HG03103 (cell line): Measurements from ENCODE around the gene DNMT1.

Experiments used
- ATAC-seq: cut with Tn5 transposase; IDR thresholded peaks from one replicate; pipeline ENCODE4 v1.9.1; 2021; ENCODE audit warnings: low read depth; ENCODE audit not compliant: unreplicated experiment

Gene DNMT1

GRCh38 chr19:10143681-10144080 is 51.1 kb downstream of the DNMT1 start:
- ATAC-seq, result no peak

GRCh38 chr19:10142701-10143375 is 51.9 kb downstream of the DNMT1 start:
- ATAC-seq, result no peak

- no peak for ATAC-seq
Observed at GRCh38 chr19:10141973-10142372, 52.8 kb downstream of the DNMT1 start.

- no peak for ATAC-seq
Observed at GRCh38 chr19:10141479-10141878, 53.3 kb downstream of the DNMT1 start.

- ATAC-seq, result no peak
Observed at GRCh38 chr19:10139952-10140351, 54.8 kb downstream of the DNMT1 start.

- no peak for ATAC-seq
Observed at GRCh38 chr19:10138879-10139795, 55.6 kb downstream of the DNMT1 start.

GRCh38 chr19:10137751-10138682 is 56.7 kb downstream of the DNMT1 start:
- ATAC-seq, result no peak

- no peak for ATAC-seq
Observed at GRCh38 chr19:10136936-10137335, 57.8 kb downstream of the DNMT1 start.

GRCh38 chr19:10135551-10136334 is 59.0 kb downstream of the DNMT1 start:
- no peak for ATAC-seq

- no peak for ATAC-seq
Observed at GRCh38 chr19:10134040-10134439, 60.7 kb downstream of the DNMT1 start.

GRCh38 chr19:10133596-10133995 is 61.2 kb downstream of the DNMT1 start:
- no peak for ATAC-seq

- no peak for ATAC-seq
Observed at GRCh38 chr19:10132905-10133304, 61.8 kb downstream of the DNMT1 start.

GRCh38 chr19:10126213-10126639 is 68.5 kb downstream of the DNMT1 start:
- ATAC-seq, result no peak

GRCh38 chr19:10124429-10124828 is 70.3 kb downstream of the DNMT1 start:
- no peak for ATAC-seq

GRCh38 chr19:10122045-10122444 is 72.7 kb downstream of the DNMT1 start:
- ATAC-seq, result no peak

GRCh38 chr19:10120538-10121189 is 74.1 kb downstream of the DNMT1 start:
- no peak for ATAC-seq

GRCh38 chr19:10118960-10119359 is 75.8 kb downstream of the DNMT1 start:
- no peak for ATAC-seq

GRCh38 chr19:10116866-10117616 is 77.7 kb downstream of the DNMT1 start:
- ATAC-seq, result no peak
